HFF-Myc (cell line): ENCODE measurements around the gene ATP9A.

Experiments used
- DNase-seq: peaks from one replicate; pipeline ENCODE4 v3.0.0-alpha.2; 2011; ENCODE audit warnings: low read depth; ENCODE audit errors: extremely low read depth
- H3K4me3 ChIP-seq: replicated peaks from 2 replicates; pipeline ENCODE4 v1.5.1; 2011; ENCODE audit warnings: low read depth, mild to moderate bottlenecking, control low read depth, low read length
- CTCF ChIP-seq: IDR thresholded peaks from 2 replicates; pipeline ENCODE4 v1.5.1; 2012; ENCODE audit warnings: mild to moderate bottlenecking, low read depth, low read length, control low read depth; ENCODE audit errors: missing control alignments

Gene ATP9A

GRCh38 chr20:51577432-51578144, 190.6 kb downstream of the ATP9A start:
- TF ChIP-seq CTCF: no peak
- DNase-seq: no peak
- no peak overlapping the region for H3K4me3 ChIP-seq

- no peak overlapping the region for H3K4me3 ChIP-seq
- no peak for DNase-seq
- no peak for TF ChIP-seq CTCF
These were observed 192.7 kb downstream of the ATP9A start for GRCh38 chr20:51575486-51575885.

GRCh38 chr20:51574248-51575033, 193.7 kb downstream of the ATP9A start:
- DNase-seq: no peak
- no peak for TF ChIP-seq CTCF
- no peak overlapping the region for H3K4me3 ChIP-seq

GRCh38 chr20:51573576-51574243, 194.5 kb downstream of the ATP9A start:
- no peak for TF ChIP-seq CTCF
- DNase-seq: no peak
- no peak overlapping the region for H3K4me3 ChIP-seq

GRCh38 chr20:51571460-51571794, 196.8 kb downstream of the ATP9A start:
- TF ChIP-seq CTCF: no peak

GRCh38 chr20:51570739-51571459, 197.3 kb downstream of the ATP9A start:
- DNase-seq: no peak
- no peak for TF ChIP-seq CTCF
- H3K4me3 ChIP-seq: no peak overlapping the region

More at GRCh38 chr20:51571460-51571794, 196.8 kb downstream of the ATP9A start:
- no peak for DNase-seq
- no peak overlapping the region for H3K4me3 ChIP-seq
